Uterus (tissue), 4 donors: Measurements from ENCODE around the gene PTGDS. TPM values are rescaled to one million over a fixed set of nuclear protein-coding genes. Genes with fewer than 3 reads are reported as not detected.

Experiments
- DNase-seq, 2 donors: peaks; one replicate each; pipeline ENCODE4 v3.0.0-alpha.2; 2019 to 2020
- H3K27ac ChIP-seq, 2 donors: fragments of 200-600 bp; sonication (generic); 1 replicate in 1 of 2; 2 replicates in 1 of 2; pipeline ENCODE4 v1.5.1; 2016 to 2018
- H3K27me3 ChIP-seq, 2 donors: fragments of 200-600 bp; sonication (generic); one replicate each; pipeline ENCODE4 v1.5.1; 2018 to 2019; ENCODE audit warnings: control low read depth in 1 of 2
- H3K36me3 ChIP-seq, 2 donors: fragments of 200-600 bp; sonication (generic); one replicate each; pipeline ENCODE4 v1.5.1; 2019; ENCODE audit warnings: control low read depth in 1 of 2
- H3K4me1 ChIP-seq, 2 donors: fragments of 200-600 bp; sonication (generic); one replicate each; pipeline ENCODE4 v1.5.1; 2018 to 2019; ENCODE audit warnings: control low read depth in 1 of 2
- H3K4me3 ChIP-seq, 2 donors: fragments of 200-600 bp; sonication (generic); 1 replicate in 1 of 2; 2 replicates in 1 of 2; pipeline ENCODE4 v1.5.1; 2018 to 2019; ENCODE audit warnings: mild to moderate bottlenecking in 1 of 2
- H3K9me3 ChIP-seq, 2 donors: fragments of 200-600 bp; sonication (generic); one replicate each; pipeline ENCODE4 v1.5.1; 2019; ENCODE audit warnings: control low read depth in 1 of 2
- CTCF ChIP-seq, 4 experiments: fragments of 200-600 bp in 2 of 4; fragments of 450-650 bp in 2 of 4; sonication (generic) in 2 of 4; IDR thresholded peaks; one replicate each; pipeline ENCODE4 v1.5.1; 2016 to 2019; ENCODE audit warnings: antibody characterized with exemption in 4 of 4, mild to moderate bottlenecking in 2 of 4, moderate library complexity in 1 of 4
- POLR2A ChIP-seq, 2 donors: fragments of 450-650 bp; IDR thresholded peaks; one replicate each; pipeline ENCODE4 v1.6.1; 2016; ENCODE audit warnings: antibody characterized with exemption in 2 of 2, mild to moderate bottlenecking in 1 of 2, moderate library complexity in 1 of 2
- intact Hi-C: fragments of 100-400 bp; cut with DNase I; formaldehyde crosslinking; loops from one replicate; pipeline ENCODE4 v1.15.1; 2023; ENCODE audit warnings: low total_unique reads
- total RNA-seq, 4 donors: library from RNA; depleted of rRNA in 3 of 4; stranded (reverse); fragments of >200 nt in 3 of 4; gene quantifications; one replicate each; pipeline versions ENCODE4 v1.1.0 to v1.2.4, GENCODE V29; 2014 to 2023
- donor health status: DM: yes; HTN: yes; CAD: no.

Gene PTGDS
- total RNA-seq, 4 donors from 2014 or later: 13.5 to 116 (median 58.8) TPM

DNA sequence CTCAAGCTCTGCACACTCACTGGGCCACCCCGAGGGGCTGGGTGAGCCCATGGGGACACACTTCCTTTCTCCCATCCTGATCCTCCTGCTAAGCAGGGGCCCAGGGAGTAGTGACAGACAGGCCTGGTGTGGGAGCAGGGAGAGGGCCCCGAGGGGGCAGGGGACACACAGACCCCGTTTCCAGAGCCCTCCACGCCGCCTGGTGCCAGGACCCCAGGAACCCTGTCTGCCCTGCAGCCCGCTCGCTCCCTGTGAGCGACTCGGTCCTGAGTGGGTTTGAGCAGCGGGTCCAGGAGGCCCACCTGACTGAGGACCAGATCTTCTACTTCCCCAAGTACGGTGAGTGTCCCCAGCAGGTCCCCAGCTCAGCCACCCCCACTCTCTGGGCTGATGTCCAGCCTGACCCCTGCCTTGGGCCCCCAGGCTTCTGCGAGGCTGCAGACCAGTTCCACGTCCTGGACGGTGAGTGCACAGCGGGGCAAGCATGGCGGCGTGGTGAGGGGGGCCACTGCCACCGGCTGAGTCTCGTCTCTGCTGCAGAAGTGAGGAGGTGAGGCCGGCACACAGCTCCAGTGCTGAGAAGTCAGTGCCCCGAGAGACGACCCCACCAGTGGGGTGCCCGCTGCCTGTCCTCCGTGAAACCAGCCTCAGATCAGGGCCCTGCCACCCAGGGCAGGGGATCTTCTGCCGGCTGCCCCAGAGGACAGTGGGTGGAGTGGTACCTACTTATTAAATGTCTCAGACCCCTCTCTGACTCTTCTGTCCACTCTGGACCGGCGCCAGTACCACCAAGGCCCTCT lies 30.9 kb upstream of the PTGDS start:
- peaks cover 0 to 9% of the 10 kb centered on the region in 2 donors for H3K4me1 ChIP-seq
- TF ChIP-seq POLR2A (IDR thresholded peaks at IDR 0.05): no peak
- TF ChIP-seq CTCF (IDR thresholded peaks at IDR 0.05): no peak
- no peaks in the 10 kb centered on the region for H3K27me3 ChIP-seq
- H3K27ac ChIP-seq: no peak overlapping the region
- intact Hi-C loops: no loop called here
- no peak for DNase-seq
- H3K9me3 ChIP-seq: no peaks in the 10 kb centered on the region
- no peaks in the 10 kb centered on the region for H3K36me3 ChIP-seq
- no peak overlapping the region for H3K4me3 ChIP-seq

GRCh38 chr9:136947028-136947891 lies 30.0 kb upstream of the PTGDS start:
- Histone ChIP-seq H3K4me1 (peaks cover 0 to 9% of the 10 kb centered on the region in 2 donors), H3K36me3 (no peaks in the 10 kb centered on the region), H3K27me3 (no peaks in the 10 kb centered on the region), H3K9me3 (no peaks in the 10 kb centered on the region), H3K4me3 (no peak overlapping the region), H3K27ac (no peak overlapping the region)
- no peak for TF ChIP-seq POLR2A (IDR thresholded peaks at IDR 0.05)
- no peak for TF ChIP-seq CTCF (IDR thresholded peaks at IDR 0.05)
- intact Hi-C loops: no loop called here
- no peak for DNase-seq

GRCh38 chr9:136947955-136948510 lies 29.3 kb upstream of the PTGDS start:
- intact Hi-C loops: no loop called here
- DNase-seq: no peak
- H3K27ac ChIP-seq: no peak overlapping the region
- no peaks in the 10 kb centered on the region for H3K27me3 ChIP-seq
- no peaks in the 10 kb centered on the region for H3K9me3 ChIP-seq
- peaks cover 0 to 7% of the 10 kb centered on the region in 2 donors for H3K4me1 ChIP-seq
- H3K36me3 ChIP-seq: no peaks in the 10 kb centered on the region
- peak; percentile 20 to 55 (median 32) for TF ChIP-seq CTCF (IDR thresholded peaks at IDR 0.05)
- TF ChIP-seq POLR2A (IDR thresholded peaks at IDR 0.05): no peak
- no peak overlapping the region for H3K4me3 ChIP-seq

GRCh38 chr9:136949239-136949816 lies 28.0 kb upstream of the PTGDS start:
- no peaks in the 10 kb centered on the region for H3K36me3 ChIP-seq
- H3K27me3 ChIP-seq: no peaks in the 10 kb centered on the region
- intact Hi-C loops: no loop called here
- H3K27ac ChIP-seq: peak overlapping the region in 1 of 2 donors; percentile 67
- no peak for DNase-seq
- peak overlapping the region; percentile 39 to 45 for H3K4me3 ChIP-seq
- TF ChIP-seq POLR2A (IDR thresholded peaks at IDR 0.05) (no peak), CTCF (IDR thresholded peaks at IDR 0.05) (no peak)
- no peaks in the 10 kb centered on the region for H3K9me3 ChIP-seq
- H3K4me1 ChIP-seq: no peaks in the 10 kb centered on the region
